ENCODE data around the gene SPEG. TPM values are rescaled to one million over a fixed set of nuclear protein-coding genes. Genes with fewer than 3 reads are reported as not detected.

The SPEG gene
- total RNA-seq, 1 donor from 2014 or later, result 5.6 TPM

GRCh38 chr2:219506802-219507526, 72.3 kb downstream of the SPEG start:
- H3K36me3 ChIP-seq, result no peaks in the 10 kb centered on the region
- Mint-ChIP-seq H3K4me1 (peaks cover 46% of the 10 kb centered on the region), H3K4me3 (peak overlapping the region; percentile 57), H3K36me3 (no peaks in the 10 kb centered on the region), H3K9me3 (no peaks in the 10 kb centered on the region), H3K27ac (peak overlapping the region; percentile 95), H3K27me3 (ENCODE audit: insufficient read depth, low read depth) (peaks cover 9% of the 10 kb centered on the region)
- TF ChIP-seq CTCF (IDR thresholded peaks at IDR 0.05), result no peak
- no peak for TF ChIP-seq EZH2 (IDR thresholded peaks at IDR 0.05)
- TF ChIP-seq EZH2phosphoT487 (IDR thresholded peaks at IDR 0.05), result no peak
- H3K4me2 ChIP-seq, result peak overlapping the region; percentile 55
- no peaks in the 10 kb centered on the region for H4K20me1 ChIP-seq (ENCODE audit: low read depth)
- H3K4me1 ChIP-seq, result peaks cover 50% of the 10 kb centered on the region
- DNase-seq (ENCODE audit: low spot score), result peak; percentile 41
- H3K27ac ChIP-seq, result no peak overlapping the region
- no peak overlapping the region for H3K4me3 ChIP-seq
- no peaks in the 10 kb centered on the region for H3K9me3 ChIP-seq (ENCODE audit: low read depth)
- H3K79me2 ChIP-seq (ENCODE audit: low read depth), result no peaks in the 10 kb centered on the region
- H3K9ac ChIP-seq, result no peak overlapping the region
- H2AFZ ChIP-seq (replicated peaks), result no peak overlapping the region
- no peaks in the 10 kb centered on the region for H3K27me3 ChIP-seq
- H3F3A ChIP-seq (ENCODE audit: low read depth), result peaks cover 33% of the 10 kb centered on the region

GRCh38 chr2:219507581-219508443, 73.2 kb downstream of the SPEG start:
- H3K27ac ChIP-seq, result no peak overlapping the region
- H3K9me3 ChIP-seq (ENCODE audit: low read depth), result no peaks in the 10 kb centered on the region
- peaks cover 58% of the 10 kb centered on the region for H3K4me1 ChIP-seq
- H3K79me2 ChIP-seq (ENCODE audit: low read depth), result no peaks in the 10 kb centered on the region
- no peak for DNase-seq (ENCODE audit: low spot score)
- Mint-ChIP-seq H3K27me3 (ENCODE audit: insufficient read depth, low read depth) (peaks cover 13% of the 10 kb centered on the region), H3K9me3 (no peaks in the 10 kb centered on the region), H3K4me3 (no peak overlapping the region), H3K4me1 (peaks cover 50% of the 10 kb centered on the region), H3K27ac (no peak overlapping the region), H3K36me3 (no peaks in the 10 kb centered on the region)
- TF ChIP-seq CTCF (IDR thresholded peaks at IDR 0.05) (no peak), EZH2phosphoT487 (IDR thresholded peaks at IDR 0.05) (no peak)
- no peak overlapping the region for H3K9ac ChIP-seq
- no peaks in the 10 kb centered on the region for H4K20me1 ChIP-seq (ENCODE audit: low read depth)
- peak overlapping the region; percentile 80 for H3K4me2 ChIP-seq
- H3K27me3 ChIP-seq, result no peaks in the 10 kb centered on the region
- no peak overlapping the region for H3K4me3 ChIP-seq
- no peaks in the 10 kb centered on the region for H3K36me3 ChIP-seq
- H2AFZ ChIP-seq (replicated peaks), result no peak overlapping the region
- H3F3A ChIP-seq (ENCODE audit: low read depth), result peaks cover 41% of the 10 kb centered on the region

- Histone ChIP-seq H3K9ac (no peak overlapping the region), H3K36me3 (no peaks in the 10 kb centered on the region), H3K27me3 (peaks cover 5% of the 10 kb centered on the region), H3K4me2 (peak overlapping the region; percentile 80), H3K4me1 (peaks cover 64% of the 10 kb centered on the region), H3K79me2 (ENCODE audit: low read depth) (no peaks in the 10 kb centered on the region), H3F3A (ENCODE audit: low read depth) (peaks cover 45% of the 10 kb centered on the region), H2AFZ (replicated peaks) (no peak overlapping the region), H3K9me3 (ENCODE audit: low read depth) (no peaks in the 10 kb centered on the region), H4K20me1 (ENCODE audit: low read depth) (no peaks in the 10 kb centered on the region), H3K4me3 (no peak overlapping the region), H3K27ac (no peak overlapping the region)
- Mint-ChIP-seq H3K4me3 (no peak overlapping the region), H3K9me3 (no peaks in the 10 kb centered on the region), H3K27me3 (ENCODE audit: insufficient read depth, low read depth) (peaks cover 15% of the 10 kb centered on the region), H3K36me3 (no peaks in the 10 kb centered on the region), H3K27ac (no peak overlapping the region), H3K4me1 (peaks cover 55% of the 10 kb centered on the region)
- no peak for DNase-seq (ENCODE audit: low spot score)
- TF ChIP-seq EZH2 (IDR thresholded peaks at IDR 0.05), result no peak
- no peak for TF ChIP-seq EZH2phosphoT487 (IDR thresholded peaks at IDR 0.05)
- TF ChIP-seq CTCF (IDR thresholded peaks at IDR 0.05), result no peak
Observed at GRCh38 chr2:219508444-219508734, 73.7 kb downstream of the SPEG start.

Measured in neural progenitor cell (in vitro differentiated cells).